ENCODE results near the gene ZNF836. TPM values are rescaled to one million over a fixed set of nuclear protein-coding genes. Genes with fewer than 3 reads are reported as not detected.

Gene ZNF836
- polyA plus RNA-seq (2013, experiment 1 of 2), result 5.7 TPM
- 6.5 TPM for polyA plus RNA-seq (2013, experiment 2 of 2)

GRCh38 chr19:52171321-52172169 is at the start of gene ZNF836:
ZNF836 (minus strand) TSS chr19:52171621; CDS start chr19:52168072, 3,549 bp downstream.
- H3K36me3 ChIP-seq (ENCODE audit: insufficient read depth, low read length), result peaks cover 20% of the 10 kb centered on the region
- peaks cover 7% of the 10 kb centered on the region; the same call in 1 of the 2 replicates for H3K27me3 ChIP-seq (ENCODE audit: insufficient read depth, low read length)
- 13% methylated on average over 37 of the region's 37 CpGs for WGBS
- peaks cover 6% of the 10 kb centered on the region; the same call in 1 of the 2 replicates for H3K4me1 ChIP-seq (ENCODE audit: insufficient read depth, low read length)
- no peaks in the 10 kb centered on the region for H3K9me3 ChIP-seq (ENCODE audit: insufficient read depth, low read depth, low read length)
- peak within 1 kb of the TSS; percentile 75 for H3K9ac ChIP-seq (ENCODE audit: low read depth, low read length)
- H3K4me3 ChIP-seq (ENCODE audit: low read length), result peak within 1 kb of the TSS; percentile 95
- no peak within 1 kb of the TSS for H3K27ac ChIP-seq (ENCODE audit: low read depth, low read length)

GRCh38 chr19:52221031-52221430 is 49.6 kb upstream of the ZNF836 start:
- Histone ChIP-seq H3K27me3 (ENCODE audit: insufficient read depth, low read length) (no peaks in the 10 kb centered on the region), H3K9me3 (ENCODE audit: insufficient read depth, low read depth, low read length) (no peaks in the 10 kb centered on the region), H3K4me1 (ENCODE audit: insufficient read depth, low read length) (no peaks in the 10 kb centered on the region), H3K36me3 (ENCODE audit: insufficient read depth, low read length) (peaks cover 98% of the 10 kb centered on the region), H3K4me3 (ENCODE audit: low read length) (no peak overlapping the region), H3K9ac (ENCODE audit: low read depth, low read length) (no peak overlapping the region), H3K27ac (ENCODE audit: low read depth, low read length) (no peak overlapping the region)
- WGBS, result 98% methylated on average over 6 of the region's 6 CpGs

- Histone ChIP-seq H3K27me3 (ENCODE audit: insufficient read depth, low read length) (no peaks in the 10 kb centered on the region), H3K27ac (ENCODE audit: low read depth, low read length) (no peak overlapping the region), H3K9me3 (ENCODE audit: insufficient read depth, low read depth, low read length) (no peaks in the 10 kb centered on the region), H3K36me3 (ENCODE audit: insufficient read depth, low read length) (peaks cover 100% of the 10 kb centered on the region), H3K4me3 (ENCODE audit: low read length) (no peak overlapping the region), H3K4me1 (ENCODE audit: insufficient read depth, low read length) (no peaks in the 10 kb centered on the region), H3K9ac (ENCODE audit: low read depth, low read length) (no peak overlapping the region)
- WGBS, result 95% methylated on average over 7 of the region's 8 CpGs
Observed at GRCh38 chr19:52219611-52220010, 48.2 kb upstream of the ZNF836 start.

- H3K27me3 ChIP-seq (ENCODE audit: insufficient read depth, low read length), result no peaks in the 10 kb centered on the region
- no peaks in the 10 kb centered on the region for H3K9me3 ChIP-seq (ENCODE audit: insufficient read depth, low read depth, low read length)
- no peak overlapping the region for H3K27ac ChIP-seq (ENCODE audit: low read depth, low read length)
- no peak overlapping the region for H3K9ac ChIP-seq (ENCODE audit: low read depth, low read length)
- WGBS, result 96% methylated on average over 5 of the region's 5 CpGs
- no peak overlapping the region for H3K4me3 ChIP-seq (ENCODE audit: low read length)
- H3K4me1 ChIP-seq (ENCODE audit: insufficient read depth, low read length), result no peaks in the 10 kb centered on the region
- peaks cover 100% of the 10 kb centered on the region for H3K36me3 ChIP-seq (ENCODE audit: insufficient read depth, low read length)
Observed at GRCh38 chr19:52217576-52217975, 46.2 kb upstream of the ZNF836 start.

GRCh38 chr19:52216401-52216800 is 45.0 kb upstream of the ZNF836 start:
- H3K36me3 ChIP-seq (ENCODE audit: insufficient read depth, low read length), result peaks cover 100% of the 10 kb centered on the region
- no peak overlapping the region for H3K9ac ChIP-seq (ENCODE audit: low read depth, low read length)
- WGBS, result 99% methylated on average over 3 of the region's 3 CpGs
- no peaks in the 10 kb centered on the region for H3K4me1 ChIP-seq (ENCODE audit: insufficient read depth, low read length)
- H3K27me3 ChIP-seq (ENCODE audit: insufficient read depth, low read length), result no peaks in the 10 kb centered on the region
- H3K9me3 ChIP-seq (ENCODE audit: insufficient read depth, low read depth, low read length), result no peaks in the 10 kb centered on the region
- no peak overlapping the region for H3K27ac ChIP-seq (ENCODE audit: low read depth, low read length)
- no peak overlapping the region for H3K4me3 ChIP-seq (ENCODE audit: low read length)

GRCh38 chr19:52214241-52214640 is 42.8 kb upstream of the ZNF836 start:
- H3K27me3 ChIP-seq (ENCODE audit: insufficient read depth, low read length), result no peaks in the 10 kb centered on the region
- H3K27ac ChIP-seq (ENCODE audit: low read depth, low read length), result no peak overlapping the region
- 95% methylated on average over 5 of the region's 5 CpGs for WGBS
- H3K4me1 ChIP-seq (ENCODE audit: insufficient read depth, low read length), result no peaks in the 10 kb centered on the region
- H3K4me3 ChIP-seq (ENCODE audit: low read length), result no peak overlapping the region
- no peaks in the 10 kb centered on the region for H3K9me3 ChIP-seq (ENCODE audit: insufficient read depth, low read depth, low read length)
- H3K9ac ChIP-seq (ENCODE audit: low read depth, low read length), result no peak overlapping the region
- peaks cover 98% of the 10 kb centered on the region for H3K36me3 ChIP-seq (ENCODE audit: insufficient read depth, low read length)

GRCh38 chr19:52212572-52213255 is 41.3 kb upstream of the ZNF836 start:
- Histone ChIP-seq H3K27ac (ENCODE audit: low read depth, low read length) (no peak overlapping the region), H3K9me3 (ENCODE audit: insufficient read depth, low read depth, low read length) (no peaks in the 10 kb centered on the region), H3K9ac (ENCODE audit: low read depth, low read length) (no peak overlapping the region), H3K4me1 (ENCODE audit: insufficient read depth, low read length) (no peaks in the 10 kb centered on the region), H3K4me3 (ENCODE audit: low read length) (no peak overlapping the region), H3K27me3 (ENCODE audit: insufficient read depth, low read length) (no peaks in the 10 kb centered on the region), H3K36me3 (ENCODE audit: insufficient read depth, low read length) (peaks cover 96% of the 10 kb centered on the region)
- WGBS, result 95% methylated on average over 25 of the region's 25 CpGs

- whole genome bisulfite sequencing, result 97% methylated on average over 11 of the region's 11 CpGs
- peaks cover 96% of the 10 kb centered on the region for H3K36me3 ChIP-seq (ENCODE audit: insufficient read depth, low read length)
- H3K9ac ChIP-seq (ENCODE audit: low read depth, low read length), result no peak overlapping the region
- H3K4me3 ChIP-seq (ENCODE audit: low read length), result no peak overlapping the region
- H3K27ac ChIP-seq (ENCODE audit: low read depth, low read length), result no peak overlapping the region
- H3K27me3 ChIP-seq (ENCODE audit: insufficient read depth, low read length), result no peaks in the 10 kb centered on the region
- no peaks in the 10 kb centered on the region for H3K4me1 ChIP-seq (ENCODE audit: insufficient read depth, low read length)
- H3K9me3 ChIP-seq (ENCODE audit: insufficient read depth, low read depth, low read length), result no peaks in the 10 kb centered on the region
Observed at GRCh38 chr19:52211926-52212571, 40.6 kb upstream of the ZNF836 start.

- Histone ChIP-seq H3K4me3 (ENCODE audit: low read length) (no peak overlapping the region), H3K27me3 (ENCODE audit: insufficient read depth, low read length) (no peaks in the 10 kb centered on the region), H3K4me1 (ENCODE audit: insufficient read depth, low read length) (no peaks in the 10 kb centered on the region), H3K9ac (ENCODE audit: low read depth, low read length) (no peak overlapping the region), H3K9me3 (ENCODE audit: insufficient read depth, low read depth, low read length) (no peaks in the 10 kb centered on the region), H3K36me3 (ENCODE audit: insufficient read depth, low read length) (peaks cover 96% of the 10 kb centered on the region), H3K27ac (ENCODE audit: low read depth, low read length) (no peak overlapping the region)
- whole genome bisulfite sequencing, result 96% methylated on average over 20 of the region's 20 CpGs
Observed at GRCh38 chr19:52211203-52211602, 39.8 kb upstream of the ZNF836 start.

- Histone ChIP-seq H3K27me3 (ENCODE audit: insufficient read depth, low read length) (no peaks in the 10 kb centered on the region), H3K9me3 (ENCODE audit: insufficient read depth, low read depth, low read length) (no peaks in the 10 kb centered on the region), H3K4me3 (ENCODE audit: low read length) (no peak overlapping the region), H3K9ac (ENCODE audit: low read depth, low read length) (no peak overlapping the region), H3K4me1 (ENCODE audit: insufficient read depth, low read length) (no peaks in the 10 kb centered on the region), H3K36me3 (ENCODE audit: insufficient read depth, low read length) (peaks cover 96% of the 10 kb centered on the region), H3K27ac (ENCODE audit: low read depth, low read length) (no peak overlapping the region)
- 96% methylated on average over 5 of the region's 5 CpGs for WGBS
Observed at GRCh38 chr19:52206481-52206880, 35.1 kb upstream of the ZNF836 start.

Measured in HUES64 (cell line).